Measurements from ENCODE around the gene BLACAT1. TPM values are rescaled to one million over a fixed set of nuclear protein-coding genes. Genes with fewer than 3 reads are reported as not detected.

Gene BLACAT1
- total RNA-seq, 1 experiment from 2014 or later: 0.72 TPM

DNA sequence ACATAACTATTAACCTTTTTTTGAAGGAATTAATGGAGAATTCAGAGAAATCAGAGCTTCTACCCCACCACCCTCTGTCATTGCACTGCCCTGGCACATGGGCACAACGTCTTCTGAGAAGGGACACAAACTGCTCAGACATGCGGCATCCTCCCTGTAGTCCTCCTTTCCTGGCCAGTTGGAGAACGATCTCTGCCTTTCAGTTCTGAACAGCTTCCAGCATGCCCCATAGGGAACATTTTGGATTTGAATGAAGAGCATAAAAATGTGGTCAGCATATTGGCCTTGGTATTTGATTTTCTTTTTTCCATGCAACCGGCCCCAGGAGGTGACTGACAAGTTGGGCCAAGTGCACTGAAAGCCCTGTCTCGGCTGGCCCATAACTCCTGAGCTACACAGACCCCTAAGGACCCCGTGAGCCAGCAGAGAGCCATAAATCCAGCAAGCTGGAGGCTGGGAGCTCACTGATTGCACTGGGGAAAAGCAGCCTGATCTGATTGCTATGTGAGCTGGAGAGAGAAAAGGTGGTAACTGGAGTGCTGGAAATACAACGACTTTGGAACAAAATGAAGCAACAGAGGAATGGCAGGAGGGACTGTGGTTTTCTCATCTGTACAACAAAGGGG is 10.9 kb upstream of the BLACAT1 start:
- BruUV-seq (replicated peaks): no TSS peak
- CTCF ChIA-PET: interaction anchor here (0.6 to 1.5 kb wide), 8 partner anchors 9 to 1013 kb away, joined by 3 to 13 read pairs (median 4); no protein-coding TSS in a partner anchor
- no peaks in the 10 kb centered on the region for H3K9me3 Mint-ChIP-seq (ENCODE audit: unreplicated experiment)
- DNase-seq (ENCODE audit: unreplicated experiment): no peak
- peaks cover 30% of the 10 kb centered on the region for H3K27me3 Mint-ChIP-seq (ENCODE audit: insufficient read depth, unreplicated experiment)
- H3K4me3 Mint-ChIP-seq (ENCODE audit: unreplicated experiment): no peak overlapping the region
- no peaks in the 10 kb centered on the region for H3K36me3 Mint-ChIP-seq (ENCODE audit: insufficient read depth, unreplicated experiment)
- TF ChIP-seq, protein P1, sequence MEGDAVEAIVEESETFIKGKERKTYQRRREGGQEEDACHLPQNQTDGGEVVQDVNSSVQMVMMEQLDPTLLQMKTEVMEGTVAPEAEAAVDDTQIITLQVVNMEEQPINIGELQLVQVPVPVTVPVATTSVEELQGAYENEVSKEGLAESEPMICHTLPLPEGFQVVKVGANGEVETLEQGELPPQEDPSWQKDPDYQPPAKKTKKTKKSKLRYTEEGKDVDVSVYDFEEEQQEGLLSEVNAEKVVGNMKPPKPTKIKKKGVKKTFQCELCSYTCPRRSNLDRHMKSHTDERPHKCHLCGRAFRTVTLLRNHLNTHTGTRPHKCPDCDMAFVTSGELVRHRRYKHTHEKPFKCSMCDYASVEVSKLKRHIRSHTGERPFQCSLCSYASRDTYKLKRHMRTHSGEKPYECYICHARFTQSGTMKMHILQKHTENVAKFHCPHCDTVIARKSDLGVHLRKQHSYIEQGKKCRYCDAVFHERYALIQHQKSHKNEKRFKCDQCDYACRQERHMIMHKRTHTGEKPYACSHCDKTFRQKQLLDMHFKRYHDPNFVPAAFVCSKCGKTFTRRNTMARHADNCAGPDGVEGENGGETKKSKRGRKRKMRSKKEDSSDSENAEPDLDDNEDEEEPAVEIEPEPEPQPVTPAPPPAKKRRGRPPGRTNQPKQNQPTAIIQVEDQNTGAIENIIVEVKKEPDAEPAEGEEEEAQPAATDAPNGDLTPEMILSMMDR (IDR thresholded peaks at IDR 0.05; ENCODE audit: unreplicated experiment): no peak
- POLR2A ChIA-PET: interaction anchor here (0.5 to 1.2 kb wide), 5 partner anchors 9 to 300 kb away, joined by 3 to 5 read pairs (median 3); partner anchors contain the start of gene BLACAT1
- intact Hi-C loops (cut with micrococcal nuclease): no loop called here
- no peak overlapping the region for H3K27ac Mint-ChIP-seq (ENCODE audit: low read depth, unreplicated experiment)
- no peaks in the 10 kb centered on the region for H3K4me1 Mint-ChIP-seq (ENCODE audit: insufficient read depth, unreplicated experiment)

DNA sequence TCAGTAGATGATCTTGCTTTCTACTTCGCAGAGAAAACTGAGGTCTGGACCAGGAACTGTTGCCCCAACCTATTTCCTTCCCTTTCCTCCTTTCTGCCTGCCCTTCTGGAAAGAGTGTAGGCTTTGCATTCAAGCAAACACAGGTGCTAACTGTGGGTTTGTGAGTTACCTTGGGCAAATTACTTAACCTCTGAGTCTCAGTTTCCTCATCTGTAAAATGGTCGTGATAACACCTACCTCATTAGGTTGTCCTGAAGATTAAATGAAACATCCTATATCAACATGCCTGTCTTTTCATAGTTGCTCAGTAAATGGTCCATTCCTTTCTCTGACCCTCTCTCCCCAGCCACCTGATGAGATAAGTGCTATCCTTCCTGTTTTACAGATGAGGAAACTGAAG is 9.5 kb upstream of the BLACAT1 start:
- Mint-ChIP-seq H3K27me3 (ENCODE audit: insufficient read depth, unreplicated experiment) (peaks cover 28% of the 10 kb centered on the region), H3K4me1 (ENCODE audit: insufficient read depth, unreplicated experiment) (no peaks in the 10 kb centered on the region), H3K36me3 (ENCODE audit: insufficient read depth, unreplicated experiment) (no peaks in the 10 kb centered on the region), H3K4me3 (ENCODE audit: unreplicated experiment) (no peak overlapping the region), H3K27ac (ENCODE audit: low read depth, unreplicated experiment) (no peak overlapping the region), H3K9me3 (ENCODE audit: unreplicated experiment) (no peaks in the 10 kb centered on the region)
- intact Hi-C loops (cut with micrococcal nuclease): no loop called here
- no peak for DNase-seq (ENCODE audit: unreplicated experiment)
- BruUV-seq (replicated peaks): no TSS peak
- POLR2A ChIA-PET: no interaction called here
- CTCF ChIA-PET: interaction anchor here (0.6 to 1.5 kb wide), 6 partner anchors 13 to 455 kb away, joined by 3 to 9 read pairs (median 4); no protein-coding TSS in a partner anchor
- TF ChIP-seq, protein P1 (IDR thresholded peaks at IDR 0.05; ENCODE audit: unreplicated experiment): no peak

DNA sequence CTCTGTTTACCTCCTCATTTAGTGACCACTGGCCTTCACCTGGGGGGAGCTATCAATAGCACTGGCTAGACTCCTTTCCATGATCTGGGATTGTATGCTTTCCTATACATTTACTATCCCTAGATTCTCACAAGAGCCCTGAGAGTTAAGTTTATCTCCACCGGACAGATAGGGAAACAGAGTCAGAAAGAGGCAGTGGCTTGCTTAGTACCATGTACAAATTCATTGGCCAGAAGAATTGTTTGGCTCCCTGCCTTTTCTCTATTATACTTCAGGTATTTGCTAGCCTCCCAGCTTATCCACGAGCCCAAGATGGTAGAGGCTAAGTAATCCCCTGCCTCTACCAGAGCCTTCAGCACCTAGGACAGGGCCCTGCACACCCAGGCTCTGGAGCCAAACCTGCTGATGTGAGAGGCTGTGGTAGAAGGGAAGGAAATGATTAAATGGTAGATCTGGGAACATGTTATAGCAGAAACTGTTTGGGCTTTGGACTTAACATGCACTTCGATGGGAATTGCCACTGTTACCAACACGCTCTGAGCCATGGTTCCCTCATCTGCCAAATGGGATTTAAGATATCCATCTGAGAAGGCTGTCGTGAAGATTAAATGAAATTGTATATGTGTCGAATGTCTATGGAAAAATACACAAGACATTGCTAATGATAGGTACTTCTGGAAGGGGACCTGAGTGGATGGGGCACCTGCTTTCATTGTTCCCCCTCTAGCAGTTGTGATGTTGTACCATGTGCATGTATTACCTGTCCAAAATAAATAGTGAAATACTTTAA is 3.1 kb upstream of the BLACAT1 start:
- TF ChIP-seq, protein P1 (IDR thresholded peaks at IDR 0.05; ENCODE audit: unreplicated experiment): no peak
- peak; percentile 79 for DNase-seq (ENCODE audit: unreplicated experiment)
- POLR2A ChIA-PET: no interaction called here
- intact Hi-C loops (cut with micrococcal nuclease): no loop called here
- Mint-ChIP-seq H3K4me1 (ENCODE audit: insufficient read depth, unreplicated experiment) (peaks cover 9% of the 10 kb centered on the region), H3K36me3 (ENCODE audit: insufficient read depth, unreplicated experiment) (no peaks in the 10 kb centered on the region), H3K4me3 (ENCODE audit: unreplicated experiment) (no peak overlapping the region), H3K27me3 (ENCODE audit: insufficient read depth, unreplicated experiment) (peaks cover 68% of the 10 kb centered on the region), H3K27ac (ENCODE audit: low read depth, unreplicated experiment) (no peak overlapping the region), H3K9me3 (ENCODE audit: unreplicated experiment) (no peaks in the 10 kb centered on the region)
- CTCF ChIA-PET: interaction anchor here (0.6 to 2.0 kb wide), 8 partner anchors 21 to 123 kb away, joined by 3 to 10 read pairs (median 4); no protein-coding TSS in a partner anchor
- no TSS peak for BruUV-seq (replicated peaks)
